Prostate gland (tissue), 2 donors: ENCODE data around the gene AP5S1.

Experiments used
- CTCF ChIP-seq, 4 experiments: fragments of 200-600 bp in 2 of 4; fragments of 450-650 bp in 2 of 4; sonication (generic) in 2 of 4; IDR thresholded peaks; 1 replicate in 3 of 4; 2 replicates in 1 of 4; pipeline ENCODE4 v1.5.1; 2016 to 2019; ENCODE audit warnings: antibody characterized with exemption in 4 of 4, mild to moderate bottlenecking in 2 of 4, moderate library complexity in 2 of 4
- POLR2A ChIP-seq: fragments of 450-650 bp; IDR thresholded peaks from one replicate; pipeline ENCODE4 v1.6.1; 2016; ENCODE audit warnings: antibody characterized with exemption, mild to moderate bottlenecking
- POLR2AphosphoS5 ChIP-seq: sonication (generic); formaldehyde crosslinking; IDR thresholded peaks from one replicate; pipeline ENCODE4 v1.6.1; 2017; ENCODE audit warnings: antibody characterized with exemption

DNA sequence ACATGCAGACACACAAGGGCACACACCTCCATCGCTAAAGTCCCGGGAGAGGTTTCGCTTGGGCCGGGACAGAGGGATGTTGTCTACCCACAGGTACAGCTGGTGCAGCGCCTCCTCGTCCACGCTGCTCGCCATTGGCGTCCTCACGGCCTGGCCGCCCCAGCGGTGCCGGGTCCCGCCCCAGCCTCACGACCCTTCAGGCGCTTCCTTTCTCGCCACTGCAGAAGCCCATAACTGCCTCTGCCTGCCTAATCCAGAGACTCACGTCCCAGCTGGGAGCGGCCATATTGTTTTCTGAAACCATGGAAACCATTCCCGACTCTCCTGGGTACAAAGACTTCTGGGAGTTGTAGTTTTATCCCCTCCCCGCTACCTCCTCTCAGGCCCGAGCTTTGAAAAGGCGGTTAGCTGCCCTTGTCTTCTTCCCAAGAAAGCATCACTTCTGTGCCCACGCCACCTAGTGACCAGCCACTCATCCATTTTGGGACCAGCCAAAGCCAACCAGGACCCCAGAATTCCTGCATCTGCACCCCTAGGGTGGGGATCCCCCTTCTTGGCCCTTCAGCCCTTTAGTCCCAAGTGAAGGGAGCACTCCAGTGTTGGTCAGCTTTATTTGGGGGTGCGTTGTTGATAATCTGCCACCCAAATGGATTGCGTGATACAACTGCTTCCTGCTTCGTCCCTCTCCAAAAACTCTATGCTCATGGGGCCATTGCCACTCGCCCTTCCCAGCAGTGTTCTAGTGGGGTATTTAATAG is 39.0 kb upstream of the AP5S1 start, which contains the start of gene SPEF1:
- TF ChIP-seq CTCF (IDR thresholded peaks at IDR 0.05) (peak in 3 of 4 experiments; percentile 35 to 48 (median 44)), POLR2AphosphoS5 (peak; percentile 86), POLR2A (no peak)
